ENCODE measurements around the gene CYTL1.
"Not testable (repeated sequence)": the region's sequence is repeated elsewhere in the genome, so short reads cannot be mapped to it uniquely, and the experiment has no call there.

Gene CYTL1, protein sequence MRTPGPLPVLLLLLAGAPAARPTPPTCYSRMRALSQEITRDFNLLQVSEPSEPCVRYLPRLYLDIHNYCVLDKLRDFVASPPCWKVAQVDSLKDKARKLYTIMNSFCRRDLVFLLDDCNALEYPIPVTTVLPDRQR

DNA sequence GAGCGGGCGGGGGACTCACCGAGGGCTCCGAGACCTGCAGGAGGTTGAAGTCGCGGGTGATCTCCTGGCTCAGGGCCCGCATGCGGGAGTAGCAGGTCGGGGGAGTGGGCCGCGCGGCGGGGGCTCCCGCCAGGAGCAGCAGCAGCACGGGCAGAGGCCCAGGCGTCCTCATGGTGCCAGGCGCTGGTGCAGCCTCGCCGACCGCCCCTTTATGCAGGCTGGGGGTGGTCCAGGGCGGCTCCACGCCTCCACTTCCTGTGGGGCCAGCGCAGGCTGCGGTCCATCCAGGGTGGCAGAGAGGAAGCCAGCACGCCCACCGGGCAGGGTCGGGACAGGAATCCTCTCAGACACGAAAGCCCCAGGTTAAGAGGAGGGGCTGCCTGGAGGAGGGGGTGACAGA is at the start of gene CYTL1:
CYTL1 (minus strand) TSS at position 185 of the 400 bp plus-strand sequence; CDS start at position 172, 13 bp downstream.
- no peak for DNase-seq

GRCh38 chr4:5067908-5068307 is 48.6 kb upstream of the CYTL1 start:
- DNase-seq: no peak

GRCh38 chr4:5066968-5067367 is 47.7 kb upstream of the CYTL1 start:
- DNase-seq: not testable (repeated sequence)

DNA sequence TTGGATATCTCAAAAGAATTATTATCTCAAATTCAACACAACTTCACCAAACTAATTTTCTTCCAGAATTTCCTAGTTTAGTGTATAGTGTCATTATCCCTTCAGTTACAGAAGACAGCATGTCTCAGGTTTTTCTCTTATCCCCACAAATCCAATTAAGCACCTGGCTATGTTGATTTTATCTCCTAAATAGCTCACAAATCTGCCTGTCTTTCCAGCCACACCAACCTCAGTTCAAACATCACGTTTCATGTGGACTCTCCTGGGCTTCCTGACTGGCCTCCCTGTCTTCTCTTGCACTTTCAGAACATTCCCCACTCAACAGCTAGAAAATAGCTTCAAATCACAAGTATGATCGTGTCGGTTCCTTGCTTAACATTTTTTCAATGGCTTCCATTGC is 46.8 kb upstream of the CYTL1 start:
- DNase-seq: no peak

DNA sequence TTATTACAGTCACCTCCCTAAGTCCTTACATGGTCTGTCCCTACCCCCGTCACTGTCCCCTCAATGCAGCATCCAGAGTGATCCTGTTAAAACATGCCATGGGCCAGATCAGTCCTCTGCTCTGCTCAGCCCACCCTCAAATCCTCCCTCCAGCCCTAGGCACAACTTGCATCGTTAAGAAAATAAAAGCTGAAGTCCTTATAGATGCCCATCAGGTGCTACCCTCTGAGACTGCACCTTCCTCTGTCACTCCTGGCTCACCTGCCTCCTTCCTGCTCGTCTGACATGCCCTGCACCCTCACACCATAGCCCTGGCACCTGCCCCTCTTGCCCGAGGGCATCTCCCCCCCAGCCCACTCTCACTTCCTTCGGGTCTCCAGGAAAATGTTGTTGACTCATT is 36.2 kb upstream of the CYTL1 start:
- DNase-seq: no peak

DNA sequence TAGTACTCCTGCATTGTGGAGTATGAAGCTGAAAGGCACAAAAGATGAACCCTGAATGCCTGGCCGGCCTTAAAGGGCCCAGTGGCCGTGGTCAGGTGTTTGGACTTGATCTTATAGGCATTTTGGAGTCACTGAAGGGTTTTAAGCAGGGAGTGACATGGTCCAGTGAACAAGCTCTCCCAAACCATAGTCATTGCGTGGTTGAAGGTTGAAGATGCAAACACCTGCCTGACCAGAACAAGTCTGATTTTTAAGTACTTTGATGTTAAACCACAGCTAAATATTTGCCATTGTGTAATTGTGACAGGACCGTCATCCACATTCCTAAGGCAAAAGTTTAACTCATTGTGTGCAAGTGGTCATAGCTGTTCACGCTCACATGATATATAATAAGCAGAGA is 35.3 kb upstream of the CYTL1 start:
- DNase-seq: no peak

GRCh38 chr4:5052726-5053425 is 33.6 kb upstream of the CYTL1 start:
- DNase-seq: no peak

DNA sequence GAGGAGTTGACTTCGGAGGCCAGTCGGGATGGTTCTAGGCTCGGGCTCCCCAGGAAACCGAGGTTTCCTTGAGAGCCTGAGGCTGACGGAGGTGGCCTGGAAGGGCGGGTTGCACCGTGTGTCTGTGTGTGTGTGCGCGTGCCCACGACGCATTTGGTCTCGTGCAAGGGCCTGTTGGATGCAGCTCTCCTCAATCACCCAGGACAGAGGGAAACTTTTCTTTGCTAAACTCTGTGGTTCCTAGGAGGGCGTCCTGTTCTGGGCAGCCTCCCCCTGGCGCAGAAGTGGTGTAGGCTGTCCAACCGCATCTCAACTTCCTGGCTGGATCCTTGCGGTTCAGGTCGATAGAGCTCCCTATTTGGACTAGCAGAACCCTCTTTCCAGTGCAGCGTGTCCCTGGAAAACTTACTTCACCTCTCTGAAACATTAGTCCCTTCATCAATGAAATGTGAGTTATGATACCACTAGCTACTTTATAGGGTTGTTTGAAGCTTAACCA is 33.0 kb upstream of the CYTL1 start:
- DNase-seq: no peak

DNA sequence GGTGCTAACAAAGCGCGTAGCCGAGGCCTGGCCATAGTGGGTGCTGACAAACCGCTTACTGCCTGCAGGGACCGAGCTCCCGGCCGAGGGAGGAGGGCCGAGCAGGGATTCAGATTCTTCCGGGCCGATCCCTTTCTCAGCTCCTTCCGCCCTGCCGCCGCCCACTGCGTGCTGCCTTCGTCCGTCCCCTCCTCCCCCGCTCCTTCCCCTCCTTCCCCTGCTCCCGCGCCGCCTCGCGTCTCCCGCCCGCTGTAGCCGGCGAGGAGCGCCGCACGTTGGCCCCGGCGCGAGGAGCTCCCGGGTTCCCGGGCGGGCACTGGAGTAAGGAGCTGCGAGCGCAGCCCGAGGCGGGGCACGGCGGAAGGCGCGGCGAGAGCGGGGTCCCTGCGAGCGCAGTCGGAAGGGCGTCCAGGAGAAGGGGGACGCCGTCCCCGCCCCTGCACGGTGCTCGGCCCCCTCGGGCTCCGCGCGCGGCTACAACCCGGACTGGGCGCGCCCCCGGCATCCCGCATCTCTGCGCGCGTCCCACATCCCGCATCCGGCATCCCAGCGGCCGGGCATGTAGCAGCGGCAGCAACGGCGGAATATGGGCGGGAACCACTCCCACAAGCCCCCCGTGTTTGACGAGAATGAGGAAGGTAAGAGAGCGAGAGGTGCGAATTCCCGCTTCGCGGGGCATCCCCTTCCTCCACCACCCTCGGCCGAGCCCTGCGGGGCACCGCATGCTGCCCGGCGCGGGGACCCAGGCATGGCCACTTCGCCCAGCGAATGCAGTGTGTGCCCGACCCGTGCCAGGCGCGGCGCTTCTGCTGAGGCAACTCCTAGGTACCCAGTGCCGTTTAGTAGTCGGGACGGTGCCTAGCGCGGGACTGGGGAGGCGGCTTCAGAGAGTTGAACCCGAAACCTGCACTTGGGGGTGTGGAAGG is 32.3 kb upstream of the CYTL1 start, which contains the start of gene STK32B:
STK32B (plus strand) TSS at position 203 of the 926 bp plus-strand sequence.
- no peak for DNase-seq

GRCh38 chr4:5050520-5051277 is 31.4 kb upstream of the CYTL1 start:
- peak; percentile 5 for DNase-seq

DNA sequence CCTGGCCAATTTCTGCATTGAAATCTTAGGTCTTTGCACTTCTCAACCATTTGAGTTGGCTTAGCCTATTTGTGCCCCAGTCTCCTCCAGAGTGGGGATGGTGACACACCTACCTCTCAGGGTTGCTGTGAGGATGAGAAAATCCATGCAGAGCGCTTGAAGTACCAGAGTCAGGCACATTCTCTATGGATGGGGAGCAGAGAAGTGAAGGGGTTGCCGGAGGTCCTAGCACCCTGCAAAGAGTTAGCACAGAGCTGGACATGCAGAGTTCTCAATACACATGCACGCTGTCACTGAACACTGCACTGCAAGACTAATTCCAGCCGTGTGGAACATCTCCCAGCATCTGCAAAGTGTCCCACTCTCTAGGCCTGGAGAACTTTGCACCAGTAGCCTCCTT is 29.5 kb upstream of the CYTL1 start:
- no peak for DNase-seq

GRCh38 chr4:5045097-5045496 is 25.8 kb upstream of the CYTL1 start:
- no peak for DNase-seq

DNA sequence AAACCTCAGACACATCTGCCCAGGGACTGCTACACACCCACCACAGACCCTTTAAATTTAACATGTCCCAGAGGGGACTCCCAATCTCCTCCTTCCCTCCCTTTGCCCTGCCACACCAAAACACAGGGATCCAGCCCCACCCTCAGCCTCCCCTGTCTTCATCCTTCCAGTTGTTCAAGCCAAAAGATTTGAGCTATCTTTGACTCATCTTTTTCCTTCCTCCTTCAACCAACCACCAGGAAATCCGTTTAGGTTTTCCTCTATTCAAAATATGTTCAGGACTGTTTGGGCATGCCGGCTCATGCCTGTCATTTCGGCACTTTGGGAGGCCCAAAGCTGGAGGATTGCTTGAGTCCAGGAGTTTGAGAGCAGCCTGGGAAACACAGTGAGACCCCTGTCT is 25.1 kb upstream of the CYTL1 start:
- no peak for DNase-seq

DNA sequence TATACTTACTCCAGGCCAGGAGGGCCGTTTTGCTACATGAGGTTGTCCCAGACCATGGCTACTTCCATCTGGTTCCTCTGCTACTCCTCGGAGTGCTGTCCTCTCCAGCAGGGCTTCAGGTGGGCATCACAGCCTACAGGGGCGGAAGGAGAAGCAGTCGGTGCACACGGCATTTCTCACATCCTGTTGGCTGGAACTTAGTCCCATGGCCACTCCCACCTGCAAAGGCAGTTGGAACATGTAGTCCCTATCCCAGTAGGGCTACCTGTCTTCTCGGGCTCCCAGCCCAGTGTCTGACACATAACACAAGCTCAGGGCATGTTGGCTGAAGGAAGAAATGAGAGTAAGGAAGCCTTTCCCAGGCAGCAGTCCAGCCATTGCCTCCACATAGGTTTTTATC is 24.3 kb upstream of the CYTL1 start:
- DNase-seq: no peak

DNA sequence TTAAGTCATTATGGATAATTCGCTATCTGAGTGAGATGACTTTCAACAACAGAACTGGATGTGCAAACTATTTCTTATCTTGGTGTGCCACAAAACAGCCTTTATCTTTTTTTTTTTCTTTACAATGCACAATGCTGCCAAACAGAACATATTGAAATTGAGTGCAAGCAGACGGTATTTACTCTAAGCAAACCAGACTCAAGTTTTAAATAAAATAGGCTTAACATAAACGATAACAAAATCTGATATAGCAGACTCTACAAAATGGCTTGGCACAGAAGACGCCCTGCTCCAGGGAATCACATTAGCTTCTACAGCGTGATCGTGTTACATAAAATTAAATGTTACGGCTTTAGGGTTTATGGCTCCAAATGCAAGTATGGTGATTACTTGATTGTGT is 22.4 kb upstream of the CYTL1 start:
- no peak for DNase-seq

DNA sequence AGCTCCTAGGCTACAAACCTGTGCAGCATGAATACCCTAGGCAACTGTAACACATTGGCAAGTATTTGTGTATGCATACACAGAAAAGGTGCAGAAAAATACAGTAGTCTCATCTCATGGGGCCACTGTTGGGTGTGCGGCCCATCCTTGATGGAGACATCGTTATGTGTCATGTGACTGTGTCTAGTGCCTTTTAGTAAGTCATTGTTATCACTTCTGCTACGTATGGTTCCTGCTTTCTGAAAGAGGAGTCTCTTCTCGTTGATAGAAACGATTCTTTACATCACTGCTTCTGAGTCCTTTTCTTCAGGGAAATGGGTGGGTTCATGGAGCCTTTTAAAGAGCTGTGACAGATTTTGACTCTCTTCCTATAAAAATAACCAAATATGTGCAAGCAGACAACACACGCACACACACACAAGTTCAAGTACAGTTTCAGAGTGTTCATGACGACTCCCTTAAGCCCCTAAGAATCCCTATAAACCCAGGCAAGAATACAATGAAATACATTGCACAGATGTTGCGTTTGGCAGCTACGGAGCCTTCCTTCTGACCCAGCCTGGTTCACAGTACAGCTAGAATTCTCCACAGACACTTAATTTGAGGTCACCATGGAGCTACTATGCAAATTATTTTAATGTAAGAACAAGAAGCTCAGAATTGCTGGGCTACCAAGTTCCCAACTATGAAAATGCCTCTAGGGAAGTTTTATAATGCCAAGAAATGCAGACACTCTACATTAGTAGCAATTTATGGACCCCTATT is 21.8 kb upstream of the CYTL1 start:
- DNase-seq: no peak

GRCh38 chr4:5039800-5040199 is 20.5 kb upstream of the CYTL1 start:
- DNase-seq: no peak

- no peak for DNase-seq
Measured at GRCh38 chr4:5037553-5038551, 18.6 kb upstream of the CYTL1 start.

DNA sequence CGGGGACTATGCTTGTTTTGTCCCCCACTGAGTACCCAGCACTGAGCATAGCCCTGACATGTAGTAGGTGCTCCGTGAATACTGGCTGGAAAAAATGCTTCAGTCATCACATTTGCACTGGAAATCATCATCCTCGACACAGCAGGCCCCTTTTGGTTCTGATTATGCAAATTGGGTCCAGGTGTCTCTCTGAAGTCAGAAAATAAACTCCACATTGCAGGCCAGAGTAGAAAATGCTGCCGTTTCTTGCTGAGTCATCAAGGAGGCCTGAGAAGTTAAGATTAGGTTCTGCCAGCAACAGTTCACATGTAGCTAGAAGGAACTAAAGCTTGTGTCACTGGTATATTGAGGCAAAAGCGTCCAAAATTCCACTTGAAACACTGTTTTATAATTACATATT is 17.0 kb upstream of the CYTL1 start:
- no peak for DNase-seq

- no peak for DNase-seq
Measured at GRCh38 chr4:5034206-5034605, 14.9 kb upstream of the CYTL1 start.

All from CD4-positive, alpha-beta T cell treated with Interleukin-12 subunit alpha and Interleukin-12 subunit beta, for 1 hour (primary cell).